UCSD-AML1 (cell line): Measurements from ENCODE around the gene KRT34.
"Not testable (repeated sequence)": the region's sequence is repeated elsewhere in the genome, so short reads cannot be mapped to it uniquely, and the experiment has no call there.

Source experiments
- DNase-seq: peaks from one replicate; lab custom pipeline; 2025; ENCODE audit not compliant: unreplicated experiment; lab: John Stamatoyannopoulos, UW

The KRT34 gene

GRCh38 chr17:41367426-41368075 is 14.6 kb downstream of the KRT34 start:
- no peak for DNase-seq

- DNase-seq: no peak
Observed at GRCh38 chr17:41366070-41366469, 16.0 kb downstream of the KRT34 start.

- DNase-seq: no peak
Observed at GRCh38 chr17:41363881-41364280, 18.2 kb downstream of the KRT34 start.

- no peak for DNase-seq
Observed at GRCh38 chr17:41360296-41360995, 21.7 kb downstream of the KRT34 start.

- DNase-seq: no peak
Observed at GRCh38 chr17:41354536-41354935, 27.6 kb downstream of the KRT34 start.

- no peak for DNase-seq
Observed at GRCh38 chr17:41352597-41353366, 29.3 kb downstream of the KRT34 start.

- no peak for DNase-seq
Observed at GRCh38 chr17:41351177-41351576, 30.9 kb downstream of the KRT34 start.

GRCh38 chr17:41350381-41350878 is 31.7 kb downstream of the KRT34 start, which contains the start of gene KRT33A:
KRT33A (minus strand) TSS chr17:41350828; CDS start chr17:41350767, 61 bp downstream.
- not testable (repeated sequence) for DNase-seq

- DNase-seq: no peak
Observed at GRCh38 chr17:41347869-41348760, 34.0 kb downstream of the KRT34 start.

- DNase-seq: not testable (repeated sequence)
Observed at GRCh38 chr17:41346421-41346820, 35.7 kb downstream of the KRT34 start.

- no peak for DNase-seq
Observed at GRCh38 chr17:41345992-41346391, 36.1 kb downstream of the KRT34 start.

GRCh38 chr17:41343029-41343428 is 39.1 kb downstream of the KRT34 start:
- DNase-seq: no peak

- no peak for DNase-seq
Observed at GRCh38 chr17:41340934-41341861, 40.9 kb downstream of the KRT34 start.

GRCh38 chr17:41340494-41340893 is 41.6 kb downstream of the KRT34 start:
- DNase-seq: no peak

- DNase-seq: no peak
Observed at GRCh38 chr17:41339571-41340172, 42.4 kb downstream of the KRT34 start.

- no peak for DNase-seq
Observed at GRCh38 chr17:41338961-41339485, 43.1 kb downstream of the KRT34 start.

GRCh38 chr17:41335747-41336146 is 46.4 kb downstream of the KRT34 start:
- DNase-seq: no peak

GRCh38 chr17:41334385-41335305 is 47.5 kb downstream of the KRT34 start:
- no peak for DNase-seq
